KMS-11 (cell line): ENCODE data around the gene VCAN.
A peak's percentile ranks its signal among the peaks of the same experiment; 100 is the strongest.

Experiments used
- H2AFZ ChIP-seq: fragments of 200-600 bp; sonication (generic); 2 replicates; pipeline ENCODE4 v1.6.1; 2016; ENCODE audit warnings: antibody characterized with exemption, mixed run types, low read depth
- H3K27ac ChIP-seq: fragments of 200-600 bp; sonication (generic); 2 replicates; pipeline ENCODE4 v1.6.1; 2016; ENCODE audit warnings: mild to moderate bottlenecking, mixed run types
- H3K27me3 ChIP-seq: fragments of 200-600 bp; sonication (generic); 2 replicates; pipeline ENCODE4 v1.6.1; 2017; ENCODE audit warnings: mild to moderate bottlenecking, low read depth, mixed run types, moderate library complexity; ENCODE audit not compliant: insufficient read depth
- H3K36me3 ChIP-seq: fragments of 200-600 bp; sonication (generic); 2 replicates; pipeline ENCODE4 v1.6.1; 2017; ENCODE audit warnings: mild to moderate bottlenecking, mixed run types; ENCODE audit not compliant: insufficient read depth
- H3K4me1 ChIP-seq: fragments of 200-600 bp; sonication (generic); 2 replicates; pipeline ENCODE4 v1.6.1; 2016; ENCODE audit warnings: mild to moderate bottlenecking, low read depth, mixed run types; ENCODE audit not compliant: poor library complexity, severe bottlenecking
- H3K4me2 ChIP-seq: fragments of 200-600 bp; sonication (generic); 2 replicates; pipeline ENCODE4 v1.7.0; 2016; ENCODE audit warnings: mild to moderate bottlenecking, mixed run types
- H3K4me3 ChIP-seq: fragments of 200-600 bp; sonication (generic); IDR thresholded peaks from 2 replicates; pipeline ENCODE4 v1.6.1; 2017; ENCODE audit warnings: low read depth, low read length, mixed read lengths; ENCODE audit not compliant: insufficient read depth
- H3K79me2 ChIP-seq: fragments of 200-600 bp; sonication (generic); 2 replicates; pipeline ENCODE4 v1.6.1; 2016; ENCODE audit warnings: low read depth, mixed run types; ENCODE audit not compliant: insufficient read depth
- H3K9ac ChIP-seq: fragments of 200-600 bp; sonication (generic); 2 replicates; pipeline ENCODE4 v1.6.1; 2016; ENCODE audit warnings: mild to moderate bottlenecking, mixed run types
- H4K20me1 ChIP-seq: fragments of 200-600 bp; sonication (generic); 2 replicates; pipeline ENCODE4 v1.6.1; 2016; ENCODE audit warnings: mild to moderate bottlenecking, mixed run types; ENCODE audit not compliant: insufficient read depth
- CTCF ChIP-seq: fragments of 200-600 bp; sonication (generic); conservative IDR thresholded peaks from 2 replicates; pipeline ENCODE4 v1.6.1; 2017; ENCODE audit warnings: low read depth, mild to moderate bottlenecking, antibody characterized with exemption, low read length, moderate library complexity, mixed read lengths

The VCAN gene

GRCh38 chr5:83471405-83472212 is at the start of gene VCAN:
TSS of gene VCAN (plus strand) at chr5:83471744. CDS start at chr5:83483519, 11,775 bp downstream.
- Histone ChIP-seq H4K20me1 (no peaks in the 10 kb centered on the region), H3K79me2 (no peaks in the 10 kb centered on the region), H3K9ac (peak within 1 kb of the TSS; percentile 80; the same call in 1 of the 2 replicates), H3K4me2 (peak within 1 kb of the TSS; percentile 77), H3K27me3 (peaks cover 3% of the 10 kb centered on the region; the same call in 1 of the 2 replicates), H3K4me1 (peaks cover 11% of the 10 kb centered on the region), H3K4me3 (no peak within 1 kb of the TSS), H2AFZ (peak within 1 kb of the TSS; percentile 89), H3K27ac (peak within 1 kb of the TSS; percentile 82), H3K36me3 (no peaks in the 10 kb centered on the region)
- no peak for TF ChIP-seq CTCF

- Histone ChIP-seq H2AFZ (no peak overlapping the region), H3K9ac (no peak overlapping the region), H4K20me1 (no peaks in the 10 kb centered on the region), H3K79me2 (no peaks in the 10 kb centered on the region), H3K36me3 (no peaks in the 10 kb centered on the region), H3K27ac (no peak overlapping the region), H3K27me3 (no peaks in the 10 kb centered on the region), H3K4me1 (no peaks in the 10 kb centered on the region), H3K4me3 (no peak overlapping the region), H3K4me2 (no peak overlapping the region)
- TF ChIP-seq CTCF: no peak
Observed at GRCh38 chr5:83422284-83422683, 49.3 kb upstream of the VCAN start.

GRCh38 chr5:83426855-83427254 is 44.7 kb upstream of the VCAN start:
- Histone ChIP-seq H3K27me3 (no peaks in the 10 kb centered on the region), H3K27ac (no peak overlapping the region), H3K79me2 (no peaks in the 10 kb centered on the region), H4K20me1 (no peaks in the 10 kb centered on the region), H2AFZ (no peak overlapping the region), H3K4me3 (no peak overlapping the region), H3K4me2 (no peak overlapping the region), H3K9ac (no peak overlapping the region), H3K4me1 (no peaks in the 10 kb centered on the region), H3K36me3 (no peaks in the 10 kb centered on the region)
- no peak for TF ChIP-seq CTCF

- Histone ChIP-seq H3K27me3 (no peaks in the 10 kb centered on the region), H3K4me2 (no peak overlapping the region), H3K36me3 (no peaks in the 10 kb centered on the region), H4K20me1 (no peaks in the 10 kb centered on the region), H3K27ac (no peak overlapping the region), H2AFZ (no peak overlapping the region), H3K79me2 (no peaks in the 10 kb centered on the region), H3K4me3 (no peak overlapping the region), H3K4me1 (no peaks in the 10 kb centered on the region), H3K9ac (no peak overlapping the region)
- TF ChIP-seq CTCF: no peak
Observed at GRCh38 chr5:83428126-83428525, 43.4 kb upstream of the VCAN start.
